ENCODE measurements around the gene BTG2.

BTG2 gene

GRCh38 chr1:203278885-203279406 lies 26.4 kb upstream of the BTG2 start:
- H3K4me3 ChIP-seq (ENCODE audit: low read length), result no peak overlapping the region
- no peaks in the 10 kb centered on the region for H3K36me3 ChIP-seq (ENCODE audit: control insufficient read depth, insufficient read depth, low read length)
- no peaks in the 10 kb centered on the region for H3K9me3 ChIP-seq (ENCODE audit: control insufficient read depth, low read length)
- H3K9ac ChIP-seq (ENCODE audit: low read length), result peak overlapping the region; percentile 8
- H3K4me1 ChIP-seq (ENCODE audit: control insufficient read depth, insufficient read depth, low read length), result peaks cover 57% of the 10 kb centered on the region
- no peaks in the 10 kb centered on the region for H3K27me3 ChIP-seq (ENCODE audit: control insufficient read depth, insufficient read depth, low read length)

GRCh38 chr1:203280061-203280460 lies 25.3 kb upstream of the BTG2 start:
- Histone ChIP-seq H3K4me1 (ENCODE audit: control insufficient read depth, insufficient read depth, low read length) (peaks cover 51% of the 10 kb centered on the region), H3K9me3 (ENCODE audit: control insufficient read depth, low read length) (no peaks in the 10 kb centered on the region)

GRCh38 chr1:203281033-203281432 lies 24.3 kb upstream of the BTG2 start:
- Histone ChIP-seq H3K36me3 (ENCODE audit: control insufficient read depth, insufficient read depth, low read length) (no peaks in the 10 kb centered on the region), H3K4me3 (ENCODE audit: low read length) (no peak overlapping the region), H3K27me3 (ENCODE audit: control insufficient read depth, insufficient read depth, low read length) (no peaks in the 10 kb centered on the region), H3K9ac (ENCODE audit: low read length) (no peak overlapping the region), H3K4me1 (ENCODE audit: control insufficient read depth, insufficient read depth, low read length) (peaks cover 55% of the 10 kb centered on the region), H3K9me3 (ENCODE audit: control insufficient read depth, low read length) (no peaks in the 10 kb centered on the region)

More at GRCh38 chr1:203280061-203280460, 25.3 kb upstream of the BTG2 start:
- Histone ChIP-seq H3K4me3 (ENCODE audit: low read length) (no peak overlapping the region), H3K27me3 (ENCODE audit: control insufficient read depth, insufficient read depth, low read length) (no peaks in the 10 kb centered on the region), H3K36me3 (ENCODE audit: control insufficient read depth, insufficient read depth, low read length) (no peaks in the 10 kb centered on the region), H3K9ac (ENCODE audit: low read length) (no peak overlapping the region)

GRCh38 chr1:203281851-203282661 lies 23.3 kb upstream of the BTG2 start:
- Histone ChIP-seq H3K9ac (ENCODE audit: low read length) (peak overlapping the region; percentile 0), H3K4me1 (ENCODE audit: control insufficient read depth, insufficient read depth, low read length) (peaks cover 60% of the 10 kb centered on the region), H3K27me3 (ENCODE audit: control insufficient read depth, insufficient read depth, low read length) (no peaks in the 10 kb centered on the region), H3K4me3 (ENCODE audit: low read length) (no peak overlapping the region), H3K36me3 (ENCODE audit: control insufficient read depth, insufficient read depth, low read length) (no peaks in the 10 kb centered on the region), H3K9me3 (ENCODE audit: control insufficient read depth, low read length) (no peaks in the 10 kb centered on the region)

GRCh38 chr1:203282720-203283542 lies 22.4 kb upstream of the BTG2 start:
- Histone ChIP-seq H3K27me3 (ENCODE audit: control insufficient read depth, insufficient read depth, low read length) (no peaks in the 10 kb centered on the region), H3K36me3 (ENCODE audit: control insufficient read depth, insufficient read depth, low read length) (no peaks in the 10 kb centered on the region), H3K9ac (ENCODE audit: low read length) (peak overlapping the region; percentile 11), H3K4me1 (ENCODE audit: control insufficient read depth, insufficient read depth, low read length) (peaks cover 60% of the 10 kb centered on the region), H3K9me3 (ENCODE audit: control insufficient read depth, low read length) (no peaks in the 10 kb centered on the region), H3K4me3 (ENCODE audit: low read length) (no peak overlapping the region)

- H3K36me3 ChIP-seq (ENCODE audit: control insufficient read depth, insufficient read depth, low read length), result no peaks in the 10 kb centered on the region
- H3K4me1 ChIP-seq (ENCODE audit: control insufficient read depth, insufficient read depth, low read length), result peaks cover 60% of the 10 kb centered on the region
- no peak overlapping the region for H3K4me3 ChIP-seq (ENCODE audit: low read length)
- peak overlapping the region; percentile 11 for H3K9ac ChIP-seq (ENCODE audit: low read length)
- H3K27me3 ChIP-seq (ENCODE audit: control insufficient read depth, insufficient read depth, low read length), result no peaks in the 10 kb centered on the region
- no peaks in the 10 kb centered on the region for H3K9me3 ChIP-seq (ENCODE audit: control insufficient read depth, low read length)
These were observed 21.7 kb upstream of the BTG2 start for GRCh38 chr1:203283597-203283996.

- no peak overlapping the region for H3K9ac ChIP-seq (ENCODE audit: low read length)
- peaks cover 61% of the 10 kb centered on the region for H3K4me1 ChIP-seq (ENCODE audit: control insufficient read depth, insufficient read depth, low read length)
- H3K36me3 ChIP-seq (ENCODE audit: control insufficient read depth, insufficient read depth, low read length), result no peaks in the 10 kb centered on the region
- H3K27me3 ChIP-seq (ENCODE audit: control insufficient read depth, insufficient read depth, low read length), result no peaks in the 10 kb centered on the region
- H3K9me3 ChIP-seq (ENCODE audit: control insufficient read depth, low read length), result no peaks in the 10 kb centered on the region
- H3K4me3 ChIP-seq (ENCODE audit: low read length), result no peak overlapping the region
These were observed 20.8 kb upstream of the BTG2 start for GRCh38 chr1:203284411-203285123.

GRCh38 chr1:203286161-203286984 lies 18.9 kb upstream of the BTG2 start:
- Histone ChIP-seq H3K27me3 (ENCODE audit: control insufficient read depth, insufficient read depth, low read length) (no peaks in the 10 kb centered on the region), H3K9me3 (ENCODE audit: control insufficient read depth, low read length) (no peaks in the 10 kb centered on the region), H3K36me3 (ENCODE audit: control insufficient read depth, insufficient read depth, low read length) (no peaks in the 10 kb centered on the region), H3K4me1 (ENCODE audit: control insufficient read depth, insufficient read depth, low read length) (peaks cover 74% of the 10 kb centered on the region), H3K4me3 (ENCODE audit: low read length) (no peak overlapping the region), H3K9ac (ENCODE audit: low read length) (peak overlapping the region; percentile 50)

- Histone ChIP-seq H3K9ac (ENCODE audit: low read length) (peak overlapping the region; percentile 50), H3K4me3 (ENCODE audit: low read length) (peak overlapping the region; percentile 21), H3K27me3 (ENCODE audit: control insufficient read depth, insufficient read depth, low read length) (no peaks in the 10 kb centered on the region), H3K36me3 (ENCODE audit: control insufficient read depth, insufficient read depth, low read length) (no peaks in the 10 kb centered on the region), H3K9me3 (ENCODE audit: control insufficient read depth, low read length) (no peaks in the 10 kb centered on the region), H3K4me1 (ENCODE audit: control insufficient read depth, insufficient read depth, low read length) (peaks cover 78% of the 10 kb centered on the region)
These were observed 18.0 kb upstream of the BTG2 start for GRCh38 chr1:203287109-203287893.

- Histone ChIP-seq H3K9ac (ENCODE audit: low read length) (peak overlapping the region; percentile 50), H3K4me3 (ENCODE audit: low read length) (peak overlapping the region; percentile 21), H3K27me3 (ENCODE audit: control insufficient read depth, insufficient read depth, low read length) (no peaks in the 10 kb centered on the region), H3K4me1 (ENCODE audit: control insufficient read depth, insufficient read depth, low read length) (peaks cover 75% of the 10 kb centered on the region), H3K9me3 (ENCODE audit: control insufficient read depth, low read length) (no peaks in the 10 kb centered on the region), H3K36me3 (ENCODE audit: control insufficient read depth, insufficient read depth, low read length) (no peaks in the 10 kb centered on the region)
These were observed 17.4 kb upstream of the BTG2 start for GRCh38 chr1:203287898-203288297.
